Fibroblast of upper back skin (primary cell): ENCODE data around the gene COPB1.
A peak's percentile ranks its signal among the peaks of the same experiment; 100 is the strongest.
"Not testable (repeated sequence)": the region's sequence is repeated elsewhere in the genome, so short reads cannot be mapped to it uniquely, and the experiment has no call there.

Source experiments
- DNase-seq: peaks from one replicate; pipeline ENCODE4 v3.0.0-alpha.2; 2013

Gene COPB1, protein sequence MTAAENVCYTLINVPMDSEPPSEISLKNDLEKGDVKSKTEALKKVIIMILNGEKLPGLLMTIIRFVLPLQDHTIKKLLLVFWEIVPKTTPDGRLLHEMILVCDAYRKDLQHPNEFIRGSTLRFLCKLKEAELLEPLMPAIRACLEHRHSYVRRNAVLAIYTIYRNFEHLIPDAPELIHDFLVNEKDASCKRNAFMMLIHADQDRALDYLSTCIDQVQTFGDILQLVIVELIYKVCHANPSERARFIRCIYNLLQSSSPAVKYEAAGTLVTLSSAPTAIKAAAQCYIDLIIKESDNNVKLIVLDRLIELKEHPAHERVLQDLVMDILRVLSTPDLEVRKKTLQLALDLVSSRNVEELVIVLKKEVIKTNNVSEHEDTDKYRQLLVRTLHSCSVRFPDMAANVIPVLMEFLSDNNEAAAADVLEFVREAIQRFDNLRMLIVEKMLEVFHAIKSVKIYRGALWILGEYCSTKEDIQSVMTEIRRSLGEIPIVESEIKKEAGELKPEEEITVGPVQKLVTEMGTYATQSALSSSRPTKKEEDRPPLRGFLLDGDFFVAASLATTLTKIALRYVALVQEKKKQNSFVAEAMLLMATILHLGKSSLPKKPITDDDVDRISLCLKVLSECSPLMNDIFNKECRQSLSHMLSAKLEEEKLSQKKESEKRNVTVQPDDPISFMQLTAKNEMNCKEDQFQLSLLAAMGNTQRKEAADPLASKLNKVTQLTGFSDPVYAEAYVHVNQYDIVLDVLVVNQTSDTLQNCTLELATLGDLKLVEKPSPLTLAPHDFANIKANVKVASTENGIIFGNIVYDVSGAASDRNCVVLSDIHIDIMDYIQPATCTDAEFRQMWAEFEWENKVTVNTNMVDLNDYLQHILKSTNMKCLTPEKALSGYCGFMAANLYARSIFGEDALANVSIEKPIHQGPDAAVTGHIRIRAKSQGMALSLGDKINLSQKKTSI

DNA sequence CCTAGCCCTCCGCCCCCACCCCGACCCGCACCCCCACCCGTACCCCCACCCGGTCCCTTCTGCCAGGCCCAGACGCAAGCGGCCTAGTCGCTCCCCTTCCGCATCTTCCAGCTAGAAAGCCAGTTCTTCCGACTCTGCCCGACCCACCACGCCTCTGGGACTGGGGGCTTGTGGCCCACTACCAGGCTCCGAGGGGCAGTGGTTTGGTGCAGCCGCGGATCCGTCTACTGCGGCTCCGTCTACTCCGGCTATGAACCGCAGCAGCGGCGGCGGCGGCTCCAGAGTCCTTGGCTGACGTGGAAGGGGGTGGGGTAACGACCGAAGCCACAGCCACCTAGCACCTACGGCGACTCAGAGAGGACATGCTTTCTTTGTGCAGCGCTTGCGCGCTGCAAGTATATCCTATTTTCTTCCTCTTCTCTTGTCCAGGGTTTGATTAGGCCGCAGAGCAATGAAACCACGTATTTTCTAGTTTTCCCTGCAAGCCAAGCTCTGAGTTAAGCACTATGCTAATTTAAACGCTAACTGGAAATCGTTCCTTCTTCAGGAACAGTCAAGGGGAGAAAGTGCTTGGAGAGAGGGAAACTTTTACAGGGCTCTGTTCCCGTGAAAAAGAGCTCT is at the start of gene COPB1:
TSS of gene COPB1 (minus strand) at position 252 of the 621 bp plus-strand sequence. CDS start 883 bp downstream, outside the sequence.
- DNase-seq, result peak; percentile 92

DNA sequence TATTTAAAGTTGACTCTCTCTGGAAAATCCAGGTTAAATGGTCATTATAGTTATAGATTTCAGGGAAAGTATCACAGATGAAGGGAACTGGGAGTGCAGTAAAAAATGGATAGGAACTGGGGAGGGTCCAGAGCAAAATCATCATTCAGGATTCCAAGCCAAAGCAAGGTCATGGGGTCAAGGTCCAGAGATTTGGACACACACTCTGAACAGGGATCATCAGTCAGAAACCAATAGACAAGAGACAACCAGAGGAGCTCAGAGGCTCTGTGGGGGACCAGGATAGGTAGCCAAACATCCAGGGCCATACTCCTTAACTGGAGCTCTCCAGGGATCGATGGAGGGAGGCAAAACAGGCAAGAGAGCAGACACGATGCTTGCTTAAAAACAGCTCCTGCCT is 47.8 kb upstream of the COPB1 start:
- no peak for DNase-seq

DNA sequence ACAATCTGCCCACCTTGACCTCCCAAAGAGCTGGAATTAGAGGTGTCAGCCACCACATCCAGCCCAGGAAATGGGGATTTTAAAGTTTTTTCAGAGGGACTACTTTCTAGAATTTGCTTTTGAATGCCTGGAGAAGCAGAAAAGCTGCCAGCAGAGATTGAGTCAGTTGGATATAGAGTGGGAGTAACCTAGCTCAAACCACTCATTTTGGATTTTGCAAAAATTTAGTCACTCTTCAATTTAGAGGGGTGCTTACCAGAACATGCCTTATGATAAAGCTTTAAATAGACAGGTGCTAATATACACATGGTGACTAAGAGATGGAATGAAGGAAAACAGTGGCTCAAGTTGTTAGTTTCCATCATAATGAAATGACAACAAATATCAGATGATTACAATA is 47.1 kb upstream of the COPB1 start:
- no peak for DNase-seq

DNA sequence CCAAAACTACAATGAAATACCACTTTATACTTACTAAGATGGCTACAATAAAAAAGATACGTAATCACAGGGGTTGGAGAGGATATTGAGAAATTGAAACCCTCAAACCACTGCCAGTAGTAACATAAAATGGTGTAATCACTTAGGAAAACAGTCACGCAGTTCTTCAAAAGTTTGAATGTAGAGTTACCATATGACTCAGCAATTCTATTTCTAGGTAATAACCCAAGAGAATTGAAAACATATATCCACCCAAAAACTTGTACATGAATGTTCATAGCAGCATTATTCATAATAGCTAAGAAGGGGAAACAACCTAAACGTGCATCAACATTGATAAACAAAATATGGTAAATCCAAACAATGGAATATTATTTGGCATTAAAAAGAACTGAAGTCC is 45.0 kb upstream of the COPB1 start:
- DNase-seq, result peak; percentile 45

DNA sequence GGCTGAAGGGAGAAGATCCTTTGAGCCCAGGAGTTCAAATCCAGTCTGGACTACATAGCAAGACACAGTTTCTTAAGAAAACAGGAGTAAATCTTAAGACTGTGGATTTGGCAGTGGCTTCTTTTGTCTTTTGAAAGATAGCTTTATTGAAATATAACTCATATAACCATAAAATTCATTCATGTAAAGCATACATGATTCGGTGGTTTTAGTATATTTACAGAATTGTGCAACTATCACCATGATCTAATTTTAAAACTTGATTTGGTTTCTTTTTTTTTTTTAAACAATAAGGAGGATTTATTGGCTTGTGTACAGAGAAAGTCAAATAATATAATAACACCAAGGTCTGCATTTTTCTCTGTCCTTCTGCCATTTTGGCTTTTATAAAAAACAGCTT is 43.6 kb upstream of the COPB1 start:
- DNase-seq, result no peak

DNA sequence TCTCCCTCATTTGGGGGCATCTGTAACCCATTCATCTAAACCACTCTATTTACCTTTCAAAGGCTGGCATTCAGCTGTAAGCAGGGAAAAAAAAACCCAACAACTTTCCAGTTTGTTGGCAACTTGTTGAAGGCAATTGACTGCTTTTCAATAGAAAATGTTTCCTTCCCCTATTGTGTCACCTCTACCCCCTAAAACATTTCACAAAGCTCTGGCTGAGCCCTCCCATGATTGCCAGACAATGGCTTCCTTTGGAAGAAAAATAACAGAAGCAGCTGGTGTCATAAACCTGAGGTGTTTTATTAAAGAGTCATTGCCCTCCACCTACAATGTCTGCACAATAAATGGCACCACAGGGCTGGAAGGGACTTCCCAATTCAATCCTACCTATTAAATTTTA is 42.7 kb upstream of the COPB1 start:
- DNase-seq, result no peak

DNA sequence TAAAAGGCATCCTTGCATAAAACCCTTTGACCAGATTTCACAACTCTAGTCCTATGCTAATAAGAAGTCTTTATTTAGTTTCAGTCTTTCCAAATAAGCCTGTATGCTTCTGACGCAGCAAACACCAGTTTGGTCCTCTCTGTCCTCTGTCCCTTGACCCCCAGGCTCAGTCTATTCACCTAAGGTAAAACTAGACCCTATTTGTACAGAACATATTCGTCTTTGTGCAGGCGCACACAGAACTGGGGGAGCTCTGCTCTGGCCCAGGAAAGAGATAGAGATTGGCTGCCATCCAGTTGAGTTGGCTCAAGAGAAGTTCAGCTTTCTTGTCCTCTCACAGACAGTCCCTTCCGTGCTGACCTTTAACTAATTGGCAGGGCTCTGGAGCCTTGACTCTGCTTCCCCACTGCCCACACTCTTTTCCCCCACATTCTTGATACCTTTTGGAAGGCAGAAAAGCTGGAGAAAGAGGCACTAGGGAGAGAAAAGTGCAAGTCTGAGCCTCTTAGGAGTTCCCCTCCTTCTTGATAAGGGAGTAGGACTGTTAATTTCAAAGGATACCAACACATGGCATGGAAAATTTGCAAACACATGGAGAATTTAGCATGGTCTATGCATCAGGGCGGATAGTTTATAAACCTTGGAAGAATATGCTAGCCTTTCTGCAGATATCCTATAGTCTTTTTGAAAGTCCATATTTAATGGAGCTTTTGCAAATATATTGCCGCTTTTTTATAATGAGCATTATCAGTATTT is 41.8 kb upstream of the COPB1 start:
- no peak for DNase-seq

DNA sequence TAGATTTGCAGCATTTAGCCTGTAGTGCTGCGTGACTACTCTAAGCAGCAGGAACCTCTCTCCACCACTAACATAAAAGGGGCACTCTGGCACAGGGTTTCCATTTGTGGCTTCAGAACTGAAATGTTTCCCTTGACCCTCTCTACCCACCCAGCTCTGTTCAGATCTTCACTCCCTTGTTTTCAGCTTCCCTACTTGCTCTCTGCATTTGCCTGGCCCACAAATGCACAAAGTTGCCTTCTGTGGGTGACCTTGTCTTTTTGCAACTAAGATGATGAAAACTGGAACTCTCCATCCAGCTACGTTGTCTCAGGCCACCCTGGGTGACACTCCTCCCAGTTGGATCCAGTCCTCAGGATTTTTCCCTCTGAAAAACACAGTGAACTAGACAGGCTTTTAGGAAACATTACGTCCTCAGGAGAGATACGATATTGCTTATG is 40.4 kb upstream of the COPB1 start:
- DNase-seq, result no peak

DNA sequence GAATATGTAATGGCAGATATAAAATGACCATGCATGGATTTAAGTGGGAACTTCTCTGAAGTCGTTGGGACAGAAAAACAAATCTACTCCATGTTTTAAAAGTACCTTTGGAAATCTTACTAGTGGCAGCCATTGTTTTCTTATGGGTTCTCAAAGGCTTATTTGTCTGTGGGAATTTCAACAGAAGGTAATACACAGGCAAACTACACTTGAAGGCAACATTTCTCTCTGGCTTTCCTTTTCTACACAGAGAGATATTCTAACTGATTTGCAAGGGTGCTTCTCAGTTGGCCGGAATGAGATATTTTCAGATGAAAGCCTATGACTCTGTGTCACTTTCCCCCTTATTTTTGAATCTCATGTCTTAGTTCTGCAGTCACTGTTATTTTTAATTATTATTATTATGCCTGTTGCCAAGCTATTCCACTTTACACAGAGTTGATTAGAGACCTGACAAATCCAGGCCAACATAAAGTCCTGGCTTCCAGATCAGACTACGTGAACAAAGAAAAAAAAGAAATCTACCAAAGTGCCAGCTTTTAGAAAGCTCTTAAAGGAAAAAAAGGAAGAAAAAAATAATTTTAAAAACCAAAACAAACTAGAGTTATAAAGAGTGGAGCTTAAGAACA is 39.4 kb upstream of the COPB1 start:
- no peak for DNase-seq

DNA sequence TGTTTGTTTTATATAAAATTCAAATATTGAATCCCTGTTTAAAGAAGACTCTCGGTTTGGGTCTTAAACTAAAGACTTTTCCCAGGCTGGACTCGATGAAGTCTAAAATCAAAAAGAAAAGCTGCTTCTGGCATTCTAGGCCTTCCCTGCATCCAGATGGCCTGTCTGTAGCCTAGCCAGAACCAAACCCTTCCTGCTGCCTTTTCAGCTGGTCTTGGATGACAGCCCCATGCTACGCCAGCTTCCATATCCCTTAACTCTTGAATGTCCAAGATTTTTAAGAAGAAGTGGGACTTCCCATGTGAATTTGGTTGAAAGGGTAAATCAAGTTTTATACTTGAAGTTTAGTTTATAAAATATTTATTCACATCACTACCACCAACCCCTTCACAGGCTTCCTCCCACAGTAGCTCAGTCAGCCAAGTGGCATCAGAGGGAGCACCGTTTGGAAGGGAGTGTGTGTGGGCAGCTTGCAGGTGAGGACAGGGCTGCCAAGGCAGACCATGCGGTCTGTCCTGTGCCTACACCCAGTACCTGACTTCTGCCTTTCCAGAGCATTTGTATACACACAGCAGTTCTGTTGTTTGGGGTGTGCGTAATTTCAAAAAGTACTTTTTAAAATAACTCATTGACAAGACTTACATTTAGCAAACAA is 38.8 kb upstream of the COPB1 start:
- no peak for DNase-seq

DNA sequence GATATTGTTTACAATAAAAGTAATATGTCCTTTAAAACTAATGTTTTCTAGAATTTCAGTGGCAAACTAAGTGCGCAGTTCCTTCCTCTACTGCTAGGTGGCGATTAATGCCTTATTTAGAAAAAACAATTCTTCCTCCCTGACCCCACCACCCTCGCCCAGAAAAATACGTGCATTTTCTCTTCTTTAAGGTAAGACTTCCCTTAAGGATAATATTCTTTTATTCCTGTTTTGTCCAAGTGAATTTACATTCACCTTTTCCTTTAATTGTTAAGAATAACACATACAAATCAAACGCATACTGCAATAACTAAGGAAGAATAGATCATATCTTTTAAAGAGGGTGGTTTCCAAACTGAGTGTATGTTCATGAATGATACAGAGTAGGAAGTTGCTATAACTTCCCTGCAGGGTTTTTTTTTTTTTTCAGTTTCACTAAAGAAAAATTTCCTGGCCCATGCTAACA is 37.6 kb upstream of the COPB1 start:
- peak; percentile 24 for DNase-seq

DNA sequence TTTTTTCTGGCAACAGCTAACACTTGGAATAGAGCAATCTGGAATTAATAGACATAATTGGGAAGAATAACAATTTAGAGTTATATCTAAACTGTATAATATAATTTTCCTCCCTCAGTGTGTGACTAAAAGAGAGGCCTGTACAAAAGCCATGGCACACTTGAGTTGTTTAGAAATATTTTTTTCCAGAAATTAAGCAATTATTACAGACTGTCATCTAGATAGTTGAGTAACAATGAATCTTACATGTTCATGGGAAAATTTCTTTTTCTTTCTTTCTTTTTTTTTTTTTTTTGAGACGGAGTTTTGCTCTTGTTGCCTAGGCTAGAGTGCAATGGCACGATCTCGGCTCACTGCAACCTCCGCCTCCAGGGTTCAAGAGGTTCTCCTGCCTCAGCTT is 35.6 kb upstream of the COPB1 start:
- DNase-seq, result not testable (repeated sequence)

DNA sequence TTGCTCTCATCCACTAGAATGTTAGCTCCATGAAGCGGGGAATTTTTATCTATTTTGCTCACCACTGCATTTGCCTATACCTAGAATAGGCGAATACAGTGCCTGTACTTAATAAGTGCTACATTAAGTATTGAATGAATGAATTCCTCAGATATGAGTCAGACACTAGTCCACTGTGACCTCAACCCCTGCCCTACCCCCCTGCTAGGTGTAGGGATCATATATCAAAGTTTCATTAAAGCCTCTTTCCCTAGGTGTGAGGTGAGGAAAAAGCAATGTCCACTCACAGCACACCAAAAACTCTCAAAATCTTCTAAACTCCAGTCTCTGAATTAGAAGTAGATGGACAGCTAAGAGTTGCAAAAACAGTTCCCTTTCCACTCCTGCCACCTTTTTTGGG is 30.3 kb upstream of the COPB1 start:
- no peak for DNase-seq

DNA sequence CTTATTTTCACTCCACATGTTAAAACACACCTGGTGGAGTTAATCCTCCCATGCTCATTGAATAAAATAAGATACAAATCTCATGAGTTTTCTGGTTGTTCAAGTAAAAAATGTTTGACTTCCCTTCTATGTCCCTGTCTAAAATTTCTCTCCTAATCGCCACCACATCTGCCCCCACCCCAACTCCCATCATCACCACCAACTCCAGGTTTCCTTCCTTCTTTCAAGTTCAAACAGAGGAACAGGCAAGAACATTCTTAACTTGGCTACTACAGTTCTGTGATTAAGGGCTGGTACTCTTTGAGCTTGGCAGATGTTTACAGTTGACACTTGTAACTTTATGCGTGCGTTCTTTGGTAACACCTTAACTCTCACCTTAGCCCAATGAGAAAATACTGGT is 29.7 kb upstream of the COPB1 start:
- no peak for DNase-seq

DNA sequence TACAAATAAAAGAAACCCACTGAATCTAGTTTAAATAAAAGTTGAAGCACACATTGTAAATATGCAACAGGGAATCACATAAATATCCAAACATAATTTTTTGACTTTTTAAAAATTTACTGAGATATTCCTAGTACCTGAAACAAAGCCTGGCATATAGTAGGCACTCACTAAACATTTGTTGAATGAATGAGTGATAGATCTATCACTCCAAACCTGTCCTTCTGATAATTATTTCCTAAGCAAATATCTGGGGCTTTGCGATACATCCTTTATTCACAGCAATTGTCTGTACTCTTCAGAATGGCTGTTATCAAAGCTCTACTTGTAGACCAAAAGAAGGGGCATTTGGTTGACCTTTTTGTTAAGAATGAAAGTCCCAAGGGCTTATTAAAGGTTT is 23.2 kb upstream of the COPB1 start:
- no peak for DNase-seq

DNA sequence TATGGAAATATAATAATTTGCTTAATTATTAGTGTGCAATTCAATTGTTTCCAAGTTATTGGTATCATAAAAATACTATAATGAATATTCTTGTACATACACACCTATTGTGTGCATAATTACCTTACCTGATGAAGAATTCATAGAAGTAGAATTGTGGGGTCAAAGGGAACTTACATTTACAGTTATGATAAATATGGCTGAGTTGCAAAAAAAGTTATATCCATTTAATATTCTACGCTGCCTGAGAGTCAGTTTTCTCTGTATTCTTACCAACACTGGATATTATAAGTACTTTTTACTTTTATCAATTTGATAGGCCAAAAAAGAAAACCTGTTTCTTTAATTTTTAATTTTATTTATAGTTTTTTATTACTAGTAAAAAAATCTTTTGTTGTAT is 22.6 kb upstream of the COPB1 start:
- no peak for DNase-seq

DNA sequence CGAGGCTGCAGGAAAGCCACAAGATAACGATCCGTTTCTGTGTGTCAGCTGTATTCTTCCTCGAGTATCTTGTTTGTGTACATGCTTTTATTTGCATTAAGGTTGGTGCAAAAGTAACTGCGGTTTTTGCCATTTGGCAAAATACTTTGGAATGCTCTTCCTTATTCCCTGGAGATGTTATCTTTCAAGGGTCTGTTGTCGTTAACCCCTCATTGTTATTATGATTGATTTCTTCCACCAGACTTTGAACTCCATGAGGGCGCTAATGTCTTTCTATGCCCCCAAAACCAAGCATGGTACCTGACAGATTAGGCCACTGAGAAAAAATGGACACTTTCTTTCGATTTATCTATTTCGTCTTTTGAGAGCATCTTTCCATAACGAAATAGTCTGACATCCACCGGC is 21.1 kb upstream of the COPB1 start:
- DNase-seq, result no peak

DNA sequence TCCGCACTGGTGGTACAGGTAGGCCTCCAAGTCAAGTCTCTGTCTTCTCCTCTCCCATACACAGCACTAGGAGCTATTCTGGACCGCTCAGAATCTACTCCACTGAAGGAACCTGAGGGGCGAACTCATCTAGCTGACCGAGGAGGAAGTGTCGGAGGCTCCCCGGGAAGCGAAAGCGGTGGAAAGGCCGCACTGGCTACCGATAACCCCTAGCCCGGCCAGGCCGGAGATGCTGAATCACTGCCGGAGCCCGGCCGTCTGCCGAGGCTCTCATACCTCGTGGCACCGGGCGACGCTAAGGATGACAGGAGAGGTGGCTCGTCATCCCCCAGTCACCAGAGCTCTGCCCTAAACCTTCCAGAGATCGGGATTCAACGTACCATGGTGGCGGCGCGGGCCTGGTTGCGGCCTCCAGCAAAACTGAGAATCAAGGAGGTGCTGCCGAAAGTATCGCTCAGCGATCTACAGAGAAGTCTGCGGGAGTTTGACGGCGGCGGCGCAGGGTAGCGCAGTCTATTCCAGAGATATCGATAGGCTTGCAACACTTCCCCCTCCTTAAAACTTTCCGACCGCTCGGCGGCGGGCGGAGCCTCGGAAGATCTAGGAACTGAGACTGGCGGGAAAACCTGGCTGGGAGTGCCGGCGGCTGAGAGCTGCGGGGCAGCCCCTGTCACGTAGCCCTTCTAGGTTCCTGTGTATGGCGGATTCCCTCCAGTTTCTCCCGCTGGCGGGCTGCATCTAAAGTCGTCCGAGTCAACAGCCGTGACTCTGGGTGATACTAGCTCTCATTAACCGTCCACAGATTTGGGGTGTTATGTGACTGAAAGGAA is 20.5 kb upstream of the COPB1 start, which contains the start of gene PSMA1:
TSS of gene PSMA1 (minus strand) at position 470 of the 830 bp plus-strand sequence. CDS start at position 383, 87 bp downstream.
- DNase-seq, result peak; percentile 95

DNA sequence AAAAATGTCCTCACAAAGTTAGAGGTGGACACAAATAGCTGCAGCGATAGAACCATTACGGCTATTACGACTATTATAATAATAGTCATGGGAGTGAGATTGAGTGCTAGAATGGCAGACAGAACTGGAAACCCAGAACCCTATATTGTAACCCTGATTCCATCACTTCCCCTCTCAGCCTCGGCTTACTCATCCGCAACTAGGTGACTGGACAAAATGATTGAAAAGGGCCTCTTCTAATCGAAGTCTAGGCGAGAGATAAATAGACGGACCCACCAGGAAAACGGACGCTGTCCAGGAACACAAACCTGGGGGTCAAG is 19.9 kb upstream of the COPB1 start:
- no peak for DNase-seq

DNA sequence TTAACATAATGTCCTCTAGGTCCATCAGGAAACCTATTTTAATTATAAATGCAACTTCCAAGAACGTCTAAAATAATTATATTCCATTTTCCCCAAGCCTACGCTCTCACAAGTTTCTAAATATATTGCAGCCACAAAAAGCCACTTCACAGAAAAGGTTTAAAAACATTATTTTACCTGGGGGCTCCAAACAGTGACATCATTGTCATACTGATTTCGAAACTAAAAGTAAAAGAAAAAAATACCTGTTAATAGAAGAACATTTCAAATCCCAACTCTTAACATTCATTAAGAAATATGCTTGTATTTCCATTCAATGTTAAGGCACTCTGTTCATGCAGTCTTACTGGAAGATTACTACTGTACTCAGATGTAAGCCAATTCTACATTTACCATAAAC is 19.2 kb upstream of the COPB1 start:
- no peak for DNase-seq

DNA sequence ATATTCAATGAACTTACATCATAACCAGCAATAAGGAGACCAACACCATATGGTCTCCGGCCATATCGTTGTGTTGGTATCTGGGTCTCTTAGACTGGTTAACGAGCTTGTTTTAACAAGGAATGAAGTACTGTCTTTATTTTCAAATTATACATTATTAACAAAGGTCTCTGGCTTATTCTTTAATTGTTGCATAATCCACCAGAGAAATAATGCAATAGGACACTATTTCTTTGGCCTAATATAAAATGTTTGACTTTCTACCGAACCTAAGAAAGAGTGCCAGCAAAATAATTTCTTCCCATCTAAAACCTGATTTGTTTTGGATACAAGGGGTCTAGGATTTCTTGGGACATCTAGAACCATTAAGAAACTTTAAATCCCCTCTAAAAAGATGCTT is 14.2 kb upstream of the COPB1 start:
- no peak for DNase-seq
